Psoas muscle (tissue), 8 donors: ENCODE measurements around the gene SETD3. TPM values are rescaled to one million over a fixed set of nuclear protein-coding genes. Genes with fewer than 3 reads are reported as not detected.

Experiments used
- ATAC-seq, 4 donors: fragments of 200-7000 bp; cut with Tn5 transposase; one replicate each; pipeline ENCODE4 v1.9.1; 2020; ENCODE audit warnings: moderate library complexity in 3 of 4, mild to moderate bottlenecking in 2 of 4
- DNase-seq, 2 donors: peaks; one replicate each; pipeline ENCODE4 v3.0.0-alpha.2; 2020
- H3K27ac ChIP-seq: fragments of 200-600 bp; one replicate; pipeline ENCODE4 v1.8.0; 2022
- H3K27me3 ChIP-seq, 3 donors: fragments of 200-600 bp in 1 of 3; one replicate each; pipeline versions ENCODE4 v1.6.1 to v1.8.0; 2013 to 2022; ENCODE audit warnings: low read length in 2 of 3, mild to moderate bottlenecking in 2 of 3, moderate library complexity in 1 of 3; ENCODE audit not compliant: insufficient read depth in 3 of 3
- H3K36me3 ChIP-seq, 2 donors: fragments of 200-600 bp in 1 of 2; one replicate each; pipeline versions ENCODE4 v1.6.1 to v1.8.0; 2013 to 2022; ENCODE audit warnings: low read depth in 1 of 2, mild to moderate bottlenecking in 1 of 2, moderate library complexity in 1 of 2; ENCODE audit not compliant: insufficient read depth in 1 of 2
- H3K4me1 ChIP-seq: fragments of 200-600 bp; one replicate; pipeline ENCODE4 v1.8.0; 2022
- H3K4me3 ChIP-seq: fragments of 200-600 bp; one replicate; pipeline ENCODE4 v1.8.0; 2022; ENCODE audit warnings: mild to moderate bottlenecking
- H3K9me3 ChIP-seq: fragments of 200-600 bp; one replicate; pipeline ENCODE4 v1.8.0; 2022
- CTCF ChIP-seq: fragments of 200-600 bp; IDR thresholded peaks from one replicate; pipeline ENCODE4 v1.8.0; 2022; ENCODE audit warnings: antibody characterized with exemption
- WGBS, 3 donors: extraction: QIAGEN DNeasy Blood & Tissue Kit; methylation state at CpG; one replicate each; pipeline versions ENCODE4 v1.1.6 to v1.1.7; 2013; 5-methylcytosine and 5-hydroxymethylcytosine counted together
- intact Hi-C, 2 donors: fragments of 100-400 bp; cut with DNase I; formaldehyde crosslinking; loops; one replicate each; pipeline versions ENCODE4 v1.11.0 to v1.14.2; 2022
- long read RNA-seq, 2 donors: library from polyadenylated mRNA; unstranded; transcript quantifications; one replicate each; pipeline ENCODE4 v2.0.0, GENCODE V29; 2021
- polyA plus RNA-seq, 3 donors: library from polyadenylated mRNA; stranded (reverse); fragments of 200-250 nt; gene quantifications; one replicate each; pipeline ENCODE4 v1.2.3, GENCODE V29; 2013
- total RNA-seq, 4 donors: library from RNA; stranded (reverse); fragmentation: NEBNext Ultra II Directional in 2 of 4; extraction: Animal tissue kit (Norgen Biotek cat#: 25700) in 2 of 4; gene quantifications; one replicate each; pipeline versions ENCODE4 v1.2.1 to v1.2.4, GENCODE V29; 2021 to 2023
- donor health status: healthy with polysubstance abuse.
- donor health status: DM: no; HTN: no; CAD: no; lungs with moderate emphysema.
- donor health status: Bipolar disorder and iron deficiency.
- donor health status: healthy.
- donor health status: DM: yes; HTN: yes; CAD: no.
- donor health status: DM: no; HTN: no; CAD: no.
- donor health status: DM: no; HTN: no; CAD: no.
- donor health status: DM: yes; HTN: yes; CAD: no.

SETD3 gene
- total RNA-seq (100 to 1,000 TPM in 3 of 4 donors, 10 to 100 TPM in 1; 88.6 to 128 (median 125) TPM), polyA plus RNA-seq (100 to 1,000 TPM in 2 of 3 donors, 10 to 100 TPM in 1; 84.0 to 177 (median 113) TPM)
- long read RNA-seq, donor 1, transcript SETD3-202 (13 exons, 2,878 nt): major isoform, 148 of 189 reads
- long read RNA-seq, donor 1, partial matches to known transcripts: 12 of 189 reads
- long read RNA-seq, donor 1, other reads (novel, unspliced or antisense): 29 of 189 reads
- long read RNA-seq, donor 2, transcript SETD3-202 (13 exons, 2,878 nt): major isoform, 252 of 323 reads
- long read RNA-seq, donor 2, partial matches to known transcripts: 34 of 323 reads
- long read RNA-seq, donor 2, other reads (novel, unspliced or antisense): 34 of 323 reads

GRCh38 chr14:99479906-99480869 lies at the start of gene SETD3:
Gene SETD3 (minus strand): TSS chr14:99480859. CDS start chr14:99465805, 15,054 bp downstream.
- H3K9me3 ChIP-seq: no peaks in the 10 kb centered on the region
- DNase-seq: peak; percentile 71 to 87
- WGBS, 3 donors: 0 to 2% (median 0%) methylated on average over 38 to 122 of the region's 122 CpGs
- intact Hi-C loops: no loop called here
- peaks cover 60% of the 10 kb centered on the region for H3K4me1 ChIP-seq
- H3K27me3 ChIP-seq: no peaks in the 10 kb centered on the region
- H3K4me3 ChIP-seq: peak within 1 kb of the TSS; percentile 89
- ATAC-seq: peak; percentile 5 to 34 (median 28)
- no peaks in the 10 kb centered on the region for H3K36me3 ChIP-seq
- TF ChIP-seq CTCF: no peak
- peak within 1 kb of the TSS; percentile 95 for H3K27ac ChIP-seq

GRCh38 chr14:99529899-99530298 lies 49.2 kb upstream of the SETD3 start:
- Histone ChIP-seq H3K4me3 (no peak overlapping the region), H3K4me1 (no peaks in the 10 kb centered on the region), H3K27ac (no peak overlapping the region), H3K9me3 (no peaks in the 10 kb centered on the region), H3K36me3 (no peaks in the 10 kb centered on the region), H3K27me3 (peaks cover 0 to 3% (median 0%) of the 10 kb centered on the region in 3 donors)
- WGBS, 3 donors: 66 to 74% (median 69%) methylated on average over 4 of the region's 4 CpGs
- intact Hi-C loops: no loop called here
- no peak for TF ChIP-seq CTCF
- no peak for DNase-seq
- no peak for ATAC-seq

- Histone ChIP-seq H3K27me3 (peaks cover 0 to 3% (median 0%) of the 10 kb centered on the region in 3 donors), H3K4me3 (no peak overlapping the region), H3K36me3 (no peaks in the 10 kb centered on the region), H3K9me3 (no peaks in the 10 kb centered on the region), H3K4me1 (no peaks in the 10 kb centered on the region), H3K27ac (no peak overlapping the region)
- intact Hi-C loops: no loop called here
- DNase-seq (no peak), ATAC-seq (no peak)
- no peak for TF ChIP-seq CTCF
- 78 to 86% (median 79%) methylated on average over 19 of the region's 19 CpGs for WGBS, 3 donors
Observed at GRCh38 chr14:99527427-99528076, 46.9 kb upstream of the SETD3 start.

- Histone ChIP-seq H3K36me3 (no peaks in the 10 kb centered on the region), H3K4me3 (no peak overlapping the region), H3K4me1 (no peaks in the 10 kb centered on the region), H3K27ac (no peak overlapping the region), H3K9me3 (no peaks in the 10 kb centered on the region), H3K27me3 (peaks cover 0 to 3% (median 0%) of the 10 kb centered on the region in 3 donors)
- intact Hi-C loops: no loop called here
- no peak for TF ChIP-seq CTCF
- WGBS, 3 donors: 82 to 88% (median 84%) methylated on average over 12 of the region's 12 CpGs
- DNase-seq (no peak), ATAC-seq (no peak)
Observed at GRCh38 chr14:99527026-99527425, 46.4 kb upstream of the SETD3 start.
